BLaER1 treated with 17β-estradiol and CSF1 and Interleukin-3, amounts not matched to agents 10 nM and 100 nM (cell line): ENCODE data around the gene SIRT2.

Experiments
- H3K27ac ChIP-seq, 11 experiments: shearing (Covaris generic); formaldehyde crosslinking; 2 replicates each; pipeline ENCODE4 v1.8.1; 2022
- H3K27me3 ChIP-seq, 11 experiments: shearing (Covaris generic); formaldehyde crosslinking; 2 replicates each; pipeline ENCODE4 v1.8.1; 2022
- H3K36me3 ChIP-seq, 11 experiments: shearing (Covaris generic); formaldehyde crosslinking; 2 replicates each; pipeline ENCODE4 v1.8.1; 2022
- H3K4me1 ChIP-seq, 10 experiments: shearing (Covaris generic); formaldehyde crosslinking; 2 replicates each; pipeline ENCODE4 v1.8.1; 2022
- H3K4me2 ChIP-seq, 11 experiments: shearing (Covaris generic); formaldehyde crosslinking; 2 replicates each; pipeline ENCODE4 v1.8.1; 2022
- H3K4me3 ChIP-seq, 10 experiments: shearing (Covaris generic); formaldehyde crosslinking; 2 replicates each; pipeline ENCODE4 v1.8.1; 2022
- H3K9ac ChIP-seq, 11 experiments: shearing (Covaris generic); formaldehyde crosslinking; 2 replicates each; pipeline ENCODE4 v1.8.1; 2022
- H3K9me3 ChIP-seq, 11 experiments: shearing (Covaris generic); formaldehyde crosslinking; replicated peaks in 1 of 11; 2 replicates each; pipeline ENCODE4 v1.8.1; 2022
- H4K20me1 ChIP-seq, 11 experiments: shearing (Covaris generic); formaldehyde crosslinking; 2 replicates each; pipeline ENCODE4 v1.8.1; 2022
- Cebpa-rat ChIP-seq, 11 experiments: shearing (Covaris generic); IDR thresholded peaks; 2 replicates each; pipeline ENCODE4 v1.8.1; 2022

The SIRT2 gene

GRCh38 chr19:38905620-38906019, 6.2 kb upstream of the SIRT2 start:
- H3K36me3 ChIP-seq: peaks cover 44 to 72% (median 57%) of the 10 kb centered on the region in 11 experiments

GRCh38 chr19:38904581-38905539, 5.4 kb upstream of the SIRT2 start:
- peaks cover 0 to 10% (median 6%) of the 10 kb centered on the region in 11 experiments; a peak in 10 of 22 replicates for H3K9me3 ChIP-seq
- H3K4me2 ChIP-seq: no peak overlapping the region; a peak in 1 of 22 replicates
- no peak overlapping the region for H3K27ac ChIP-seq
- no peak for TF ChIP-seq Cebpa-rat (IDR thresholded peaks at IDR 0.05)
- no peaks in the 10 kb centered on the region for H3K27me3 ChIP-seq
- no peak overlapping the region for H3K4me3 ChIP-seq
- H3K4me1 ChIP-seq: peaks cover 10 to 22% (median 15%) of the 10 kb centered on the region in 10 experiments
- H4K20me1 ChIP-seq: peaks cover 0 to 15% (median 0%) of the 10 kb centered on the region in 11 experiments; a peak in 8 of 22 replicates
- peaks cover 44 to 72% (median 57%) of the 10 kb centered on the region in 11 experiments for H3K36me3 ChIP-seq
- 0 out of 22 replicates have a peak overlapping the region, but pooled peaks of 1 of the 11 experiments have one; percentile 11 for H3K9ac ChIP-seq

More at GRCh38 chr19:38905620-38906019, 6.2 kb upstream of the SIRT2 start:
- H3K4me3 ChIP-seq: no peak overlapping the region
- H3K9me3 ChIP-seq: peaks cover 0 to 10% (median 6%) of the 10 kb centered on the region in 11 experiments; a peak in 10 of 22 replicates
- no peak overlapping the region for H3K9ac ChIP-seq
- H3K27me3 ChIP-seq: no peaks in the 10 kb centered on the region
- H4K20me1 ChIP-seq: peaks cover 0 to 15% (median 0%) of the 10 kb centered on the region in 11 experiments; a peak in 8 of 22 replicates
- H3K4me1 ChIP-seq: peaks cover 10 to 22% (median 13%) of the 10 kb centered on the region in 10 experiments
- TF ChIP-seq Cebpa-rat (IDR thresholded peaks at IDR 0.05): no peak
- H3K4me2 ChIP-seq: no peak overlapping the region
- no peak overlapping the region for H3K27ac ChIP-seq

GRCh38 chr19:38901683-38902082, 2.3 kb upstream of the SIRT2 start:
- Histone ChIP-seq H3K9me3 (peaks cover 0 to 7% (median 5%) of the 10 kb centered on the region in 11 experiments; a peak in 10 of 22 replicates), H3K27me3 (no peaks in the 10 kb centered on the region), H3K4me2 (peak overlapping the region; percentile 71 to 88 (median 83)), H3K4me1 (peaks cover 33 to 42% (median 38%) of the 10 kb centered on the region in 10 experiments), H3K27ac (no peak overlapping the region), H4K20me1 (peaks cover 0 to 26% (median 9%) of the 10 kb centered on the region in 11 experiments; a peak in 10 of 22 replicates), H3K4me3 (peak overlapping the region in 8 of 10 experiments; percentile 72 to 87 (median 86); a peak in 9 of 20 replicates), H3K9ac (peak overlapping the region in 5 of 11 experiments; percentile 86 to 92 (median 90); a peak in 6 of 22 replicates), H3K36me3 (peaks cover 19 to 44% (median 33%) of the 10 kb centered on the region in 11 experiments)
- TF ChIP-seq Cebpa-rat (IDR thresholded peaks at IDR 0.05): no peak

GRCh38 chr19:38900743-38901190, 1.3 kb upstream of the SIRT2 start:
- H3K27ac ChIP-seq: peak overlapping the region; percentile 72 to 93 (median 83); a peak in 18 of 22 replicates
- H3K27me3 ChIP-seq: no peaks in the 10 kb centered on the region
- peak overlapping the region; percentile 72 to 87 (median 84) for H3K4me3 ChIP-seq
- peak overlapping the region; percentile 77 to 92 (median 89) for H3K9ac ChIP-seq
- peaks cover 41 to 52% (median 47%) of the 10 kb centered on the region in 10 experiments for H3K4me1 ChIP-seq
- peaks cover 13 to 36% (median 26%) of the 10 kb centered on the region in 11 experiments for H3K36me3 ChIP-seq
- H3K4me2 ChIP-seq: peak overlapping the region; percentile 71 to 88 (median 83)
- peaks cover 0 to 7% (median 5%) of the 10 kb centered on the region in 11 experiments; a peak in 10 of 22 replicates for H3K9me3 ChIP-seq
- peaks cover 0 to 30% (median 9%) of the 10 kb centered on the region in 11 experiments; a peak in 10 of 22 replicates for H4K20me1 ChIP-seq
- no peak for TF ChIP-seq Cebpa-rat (IDR thresholded peaks at IDR 0.05)

- peak overlapping the region; percentile 71 to 88 (median 83) for H3K4me2 ChIP-seq
- H3K36me3 ChIP-seq: peaks cover 7 to 30% (median 20%) of the 10 kb centered on the region in 11 experiments
- H3K27me3 ChIP-seq: no peaks in the 10 kb centered on the region
- H4K20me1 ChIP-seq: peaks cover 0 to 31% (median 9%) of the 10 kb centered on the region in 11 experiments; a peak in 10 of 22 replicates
- H3K9ac ChIP-seq: peak overlapping the region; percentile 77 to 92 (median 89)
- H3K4me1 ChIP-seq: peaks cover 46 to 57% (median 53%) of the 10 kb centered on the region in 10 experiments
- no peak for TF ChIP-seq Cebpa-rat (IDR thresholded peaks at IDR 0.05)
- H3K4me3 ChIP-seq: peak overlapping the region; percentile 72 to 87 (median 84)
- peak overlapping the region; percentile 72 to 93 (median 83) for H3K27ac ChIP-seq
- peaks cover 0 to 7% (median 5%) of the 10 kb centered on the region in 11 experiments; a peak in 10 of 22 replicates for H3K9me3 ChIP-seq
Observed at GRCh38 chr19:38900202-38900629, 798 bp upstream of the SIRT2 start.

GRCh38 chr19:38898788-38899446, 501 bp downstream of the SIRT2 start:
- no peak for TF ChIP-seq Cebpa-rat (IDR thresholded peaks at IDR 0.05)
- H3K4me3 ChIP-seq: peak overlapping the region; percentile 72 to 87 (median 84)

GRCh38 chr19:38894968-38895367, 4.5 kb downstream of the SIRT2 start:
- H3K4me2 ChIP-seq: peak overlapping the region; percentile 57 to 98 (median 85)
- TF ChIP-seq Cebpa-rat (IDR thresholded peaks at IDR 0.05): no peak

More at GRCh38 chr19:38898788-38899446, 501 bp downstream of the SIRT2 start:
- Histone ChIP-seq H3K27me3 (no peaks in the 10 kb centered on the region), H3K4me2 (peak overlapping the region; percentile 76 to 99 (median 96)), H4K20me1 (peaks cover 0 to 33% (median 9%) of the 10 kb centered on the region in 11 experiments; a peak in 8 of 22 replicates), H3K27ac (peak overlapping the region; percentile 43 to 93 (median 72)), H3K9me3 (peaks cover 0 to 7% (median 5%) of the 10 kb centered on the region in 11 experiments; a peak in 10 of 22 replicates), H3K36me3 (peaks cover 0 to 17% (median 8%) of the 10 kb centered on the region in 11 experiments; a peak in 9 of 22 replicates), H3K9ac (peak overlapping the region; percentile 73 to 92 (median 87)), H3K4me1 (peaks cover 59 to 70% (median 64%) of the 10 kb centered on the region in 10 experiments)

More at GRCh38 chr19:38894968-38895367, 4.5 kb downstream of the SIRT2 start:
- Histone ChIP-seq H3K4me1 (peaks cover 45 to 66% (median 62%) of the 10 kb centered on the region in 10 experiments), H3K4me3 (peak overlapping the region in 2 of 10 experiments; percentile 14 to 23; a peak in 3 of 20 replicates), H3K36me3 (peaks cover 2 to 45% (median 24%) of the 10 kb centered on the region in 11 experiments; a peak in 18 of 22 replicates), H4K20me1 (peaks cover 0 to 41% (median 6%) of the 10 kb centered on the region in 11 experiments; a peak in 7 of 22 replicates), H3K27me3 (no peaks in the 10 kb centered on the region), H3K9ac (peak overlapping the region; percentile 38 to 90 (median 61); a peak in 21 of 22 replicates), H3K27ac (peak overlapping the region in 8 of 11 experiments; percentile 49 to 77 (median 58); a peak in 17 of 22 replicates), H3K9me3 (no peaks in the 10 kb centered on the region)
